Endothelial cell of umbilical vein (primary cell): ENCODE results near the gene IGSF22. TPM values are rescaled to one million over a fixed set of nuclear protein-coding genes. Genes with fewer than 3 reads are reported as not detected.

ENCODE experiments used
- BruUV-seq: library from RNA; stranded (reverse); fragments of 400-500 nt; replicated peaks from 2 replicates; lab custom pipeline; 2021; lab: Mats Ljungman, UMichigan
- CTCF ChIA-PET: fragments of 300-600, 350-600 bp; sonication (Branson Sonifier 250); formaldehyde crosslinking; loops from one replicate; lab custom pipeline; 2021; ENCODE audit warnings: antibody characterized with exemption, inconsistent platforms; lab: Charles Lee
- POLR2A ChIA-PET: fragments of 300-600, 350-600 bp; sonication (Branson Sonifier 250); formaldehyde crosslinking; loops from one replicate; lab custom pipeline; 2021; ENCODE audit warnings: antibody characterized with exemption, inconsistent platforms; lab: Charles Lee
- DNase-seq: peaks from one replicate; pipeline ENCODE4 v3.0.0-alpha.2; 2011; ENCODE audit warnings: low read depth, low spot score
- FAIRE-seq: peaks from 2 replicates; lab custom pipeline; 2011; peaks lifted over from hg19 to GRCh38; lab: Jason Lieb, UNC
- H2AFZ ChIP-seq: 2 replicates; pipeline ENCODE4 v1.6.0; 2012; ENCODE audit warnings: low read depth, low read length, control low read depth, inconsistent platforms
- H3K27ac ChIP-seq: 2 replicates; pipeline ENCODE4 v1.5.1; 2011; ENCODE audit warnings: low read depth, mild to moderate bottlenecking, control low read depth, low read length, moderate library complexity; ENCODE audit not compliant: insufficient read depth
- H3K27me3 ChIP-seq, 2 experiments: 2 replicates each; pipeline versions ENCODE4 v1.6.0 to v1.6.1; 2011; ENCODE audit warnings: low read length in 2 of 2, mixed read lengths in 1 of 2; ENCODE audit not compliant: control insufficient read depth in 2 of 2, insufficient read depth in 2 of 2
- H3K36me3 ChIP-seq, 2 experiments: 2 replicates in 1 of 2; 3 replicates in 1 of 2; pipeline ENCODE4 v1.5.1; 2011; ENCODE audit warnings: low read length in 2 of 2, mild to moderate bottlenecking in 1 of 2, moderate library complexity in 1 of 2; ENCODE audit not compliant: control insufficient read depth in 2 of 2, insufficient read depth in 2 of 2; ENCODE audit errors: extremely low read depth in 1 of 2
- H3K4me1 ChIP-seq: 3 replicates; pipeline ENCODE4 v1.5.1; 2011; ENCODE audit warnings: mild to moderate bottlenecking, low read length; ENCODE audit not compliant: control insufficient read depth, insufficient read depth; ENCODE audit errors: extremely low read depth
- H3K4me2 ChIP-seq: 2 replicates; pipeline ENCODE4 v1.6.1; 2011; ENCODE audit warnings: low read length, control low read depth, mixed read lengths; ENCODE audit not compliant: insufficient read depth
- H3K4me3 ChIP-seq, 3 experiments: fragments of 200-600 bp in 1 of 3; sonication (generic), shearing (Covaris generic) in 1 of 3; replicated peaks in 1 of 3; 2 replicates each; pipeline ENCODE4 v1.5.1; 2011 to 2016; ENCODE audit warnings: control low read depth in 3 of 3, low read length in 3 of 3, mild to moderate bottlenecking in 2 of 3, inconsistent platforms in 1 of 3, low read depth in 1 of 3, moderate library complexity in 1 of 3; ENCODE audit not compliant: insufficient read depth in 1 of 3
- H3K79me2 ChIP-seq: 2 replicates; pipeline ENCODE4 v1.6.0; 2012; ENCODE audit warnings: low read length, inconsistent platforms; ENCODE audit not compliant: control insufficient read depth, insufficient read depth
- H3K9ac ChIP-seq: replicated peaks from 2 replicates; pipeline ENCODE3; 2011; ENCODE audit warnings: low read length, control low read depth; ENCODE audit not compliant: insufficient read depth; ENCODE audit errors: extremely low read depth
- H3K9me1 ChIP-seq: replicated peaks from 3 replicates; pipeline ENCODE4 v1.6.0; 2011; ENCODE audit warnings: mild to moderate bottlenecking, low read length; ENCODE audit not compliant: control insufficient read depth, insufficient read depth; ENCODE audit errors: extremely low read depth
- H3K9me3 ChIP-seq: replicated peaks from 2 replicates; pipeline ENCODE4 v1.5.1; 2012; ENCODE audit warnings: low read length, inconsistent platforms; ENCODE audit not compliant: control insufficient read depth, insufficient read depth
- H4K20me1 ChIP-seq: replicated peaks from 2 replicates; pipeline ENCODE3; 2011; ENCODE audit warnings: mild to moderate bottlenecking, low read length; ENCODE audit not compliant: control insufficient read depth, insufficient read depth; ENCODE audit errors: extremely low read depth
- GATA2 ChIP-seq: IDR thresholded peaks from 2 replicates; pipeline ENCODE4 v1.7.0; 2011; ENCODE audit warnings: low read depth, mild to moderate bottlenecking, moderate library complexity, mixed read lengths, low read length; ENCODE audit not compliant: insufficient read length, insufficient read depth
- MYC ChIP-seq: IDR thresholded peaks from one replicate; pipeline ENCODE4 v1.6.1; 2011; ENCODE audit warnings: mild to moderate bottlenecking, low read depth, low read length
- POLR2AphosphoS5 ChIP-seq: IDR thresholded peaks from 2 replicates; pipeline ENCODE4 v1.6.1; 2012; ENCODE audit warnings: low read depth, mild to moderate bottlenecking, control low read depth, low read length, moderate library complexity; ENCODE audit not compliant: insufficient read depth
- dilution Hi-C: fragments of 300-500 bp; cut with MboI; formaldehyde crosslinking; loops from one replicate; pipeline ENCODE4 v1.15.0; 2019; ENCODE audit warnings: low sequenced_read_pairs; ENCODE audit not compliant: extremely low pct_ligation_motif_present
- intact Hi-C: fragments of 100-400 bp; cut with micrococcal nuclease; formaldehyde crosslinking; loops from one replicate; pipeline ENCODE4 v1.10.0; 2022
- polyA plus RNA-seq, 4 experiments: library from polyadenylated mRNA; depleted of rRNA in 3 of 4; stranded (reverse) in 3 of 4; unstranded in 1 of 4; fragments of >200 nt; gene quantifications; 2 replicates each; pipeline versions ENCODE4 v1.2.1 to v1.2.3, GENCODE V29; 2011 to 2012; ENCODE audit warnings: missing spikeins in 1 of 4
- total RNA-seq: library from RNA; stranded (reverse); gene quantifications from 2 replicates; pipeline ENCODE4 v1.2.3, GENCODE V29; 2021
- TF ChIP-seq, protein P1 (sequence below): IDR thresholded peaks from 2 replicates; pipeline ENCODE4 v1.6.1; 2011; ENCODE audit not compliant: insufficient read depth, insufficient read length
- TF ChIP-seq, protein P2 (sequence below), 2 donors: IDR thresholded peaks; 1 replicate in 1 of 2; 2 replicates in 1 of 2; pipeline ENCODE4 v1.5.1; 2011; ENCODE audit warnings: low read length in 2 of 2, mild to moderate bottlenecking in 2 of 2, moderate library complexity in 2 of 2, control low read depth in 1 of 2, inconsistent platforms in 1 of 2, low read depth in 1 of 2; ENCODE audit not compliant: insufficient read depth in 1 of 2; ENCODE audit errors: extremely low read depth in 1 of 2

IGSF22 gene
- total and polyA plus RNA-seq, 2 donors (not counting 3 experiments of a cell fraction or from before 2014, with no cell fraction given) = not detected

DNA sequence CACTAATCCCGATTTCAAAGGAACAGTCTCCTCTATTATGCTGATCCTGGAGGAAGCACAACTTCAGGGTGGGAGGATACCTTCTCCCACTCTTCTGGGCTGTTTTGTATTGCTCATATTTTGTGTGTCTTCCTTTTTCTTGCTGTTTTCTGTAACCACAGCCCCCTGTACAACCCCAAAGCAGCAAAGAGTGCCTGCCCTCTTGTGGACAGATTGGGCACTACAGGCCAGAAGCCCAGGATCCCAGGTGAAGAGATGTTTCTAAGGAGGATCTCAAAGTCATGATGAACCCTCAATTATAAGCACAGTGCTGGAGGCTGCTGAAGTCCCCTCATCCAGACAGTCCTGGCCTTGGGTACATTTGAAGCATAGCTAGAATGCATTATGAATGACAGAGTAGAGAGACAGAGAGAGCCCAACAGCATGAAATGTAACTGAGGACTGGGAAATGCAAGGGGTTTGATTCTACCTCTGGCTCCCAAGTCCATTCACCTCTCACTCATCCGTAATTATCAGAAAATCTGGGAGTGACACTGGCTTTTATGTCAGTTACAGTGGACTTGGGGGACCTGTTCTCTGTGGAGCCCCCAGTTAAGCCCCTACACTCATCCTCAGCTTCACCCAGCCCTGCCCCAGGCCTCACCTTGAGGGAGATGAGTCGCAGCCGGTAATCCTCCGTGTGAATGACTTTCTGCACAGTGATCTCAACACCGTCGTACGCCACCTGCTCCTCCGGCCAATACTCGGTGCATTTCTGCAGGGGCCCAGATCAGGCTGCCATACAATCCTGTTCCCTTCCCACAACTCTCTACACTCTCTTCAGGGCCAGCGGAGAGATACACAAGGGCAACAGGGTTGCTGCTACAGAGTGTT lies 6.2 kb upstream of the IGSF22 start:
- Histone ChIP-seq H4K20me1 (no peaks in the 10 kb centered on the region), H3K36me3 (no peaks in the 10 kb centered on the region), H3K9me3 (no peaks in the 10 kb centered on the region), H3K4me2 (no peak overlapping the region), H3K4me3 (no peak overlapping the region), H3K9me1 (no peaks in the 10 kb centered on the region), H2AFZ (peak overlapping the region; percentile 41), H3K79me2 (no peaks in the 10 kb centered on the region), H3K27me3 (peaks cover 0 to 3% of the 10 kb centered on the region in 2 experiments), H3K4me1 (no peaks in the 10 kb centered on the region), H3K27ac (no peak overlapping the region), H3K9ac (no peak overlapping the region)
- intact Hi-C loops (loop anchor here (1.0 kb wide), 4 partner anchors 32 to 617 kb away; no protein-coding TSS in a partner anchor), dilution Hi-C loops (no loop called here)
- POLR2A ChIA-PET = no interaction called here
- no TSS peak for BruUV-seq
- TF ChIP-seq, protein P1, sequence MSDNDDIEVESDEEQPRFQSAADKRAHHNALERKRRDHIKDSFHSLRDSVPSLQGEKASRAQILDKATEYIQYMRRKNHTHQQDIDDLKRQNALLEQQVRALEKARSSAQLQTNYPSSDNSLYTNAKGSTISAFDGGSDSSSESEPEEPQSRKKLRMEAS = no peak
- TF ChIP-seq MYC (no peak), POLR2AphosphoS5 (no peak), GATA2 (no peak)
- TF ChIP-seq, protein P2, sequence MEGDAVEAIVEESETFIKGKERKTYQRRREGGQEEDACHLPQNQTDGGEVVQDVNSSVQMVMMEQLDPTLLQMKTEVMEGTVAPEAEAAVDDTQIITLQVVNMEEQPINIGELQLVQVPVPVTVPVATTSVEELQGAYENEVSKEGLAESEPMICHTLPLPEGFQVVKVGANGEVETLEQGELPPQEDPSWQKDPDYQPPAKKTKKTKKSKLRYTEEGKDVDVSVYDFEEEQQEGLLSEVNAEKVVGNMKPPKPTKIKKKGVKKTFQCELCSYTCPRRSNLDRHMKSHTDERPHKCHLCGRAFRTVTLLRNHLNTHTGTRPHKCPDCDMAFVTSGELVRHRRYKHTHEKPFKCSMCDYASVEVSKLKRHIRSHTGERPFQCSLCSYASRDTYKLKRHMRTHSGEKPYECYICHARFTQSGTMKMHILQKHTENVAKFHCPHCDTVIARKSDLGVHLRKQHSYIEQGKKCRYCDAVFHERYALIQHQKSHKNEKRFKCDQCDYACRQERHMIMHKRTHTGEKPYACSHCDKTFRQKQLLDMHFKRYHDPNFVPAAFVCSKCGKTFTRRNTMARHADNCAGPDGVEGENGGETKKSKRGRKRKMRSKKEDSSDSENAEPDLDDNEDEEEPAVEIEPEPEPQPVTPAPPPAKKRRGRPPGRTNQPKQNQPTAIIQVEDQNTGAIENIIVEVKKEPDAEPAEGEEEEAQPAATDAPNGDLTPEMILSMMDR (IDR thresholded peaks at IDR 0.05; ENCODE audit: extremely low read depth in 1 of 2, insufficient read depth in 1 of 2, low read depth in 1 of 2, low read length in 2 of 2) = peak; percentile 92 to 93
- DNase-seq = peak; percentile 60
- FAIRE-seq = peak; percentile 72
- CTCF ChIA-PET = interaction anchor here (0.8 to 4.7 kb wide), 13 partner anchors 8 to 489 kb away, joined by 3 to 43 read pairs (median 9); partner anchors contain the start of gene TMEM86A
